ENCODE data around the gene SHPK.

DNA sequence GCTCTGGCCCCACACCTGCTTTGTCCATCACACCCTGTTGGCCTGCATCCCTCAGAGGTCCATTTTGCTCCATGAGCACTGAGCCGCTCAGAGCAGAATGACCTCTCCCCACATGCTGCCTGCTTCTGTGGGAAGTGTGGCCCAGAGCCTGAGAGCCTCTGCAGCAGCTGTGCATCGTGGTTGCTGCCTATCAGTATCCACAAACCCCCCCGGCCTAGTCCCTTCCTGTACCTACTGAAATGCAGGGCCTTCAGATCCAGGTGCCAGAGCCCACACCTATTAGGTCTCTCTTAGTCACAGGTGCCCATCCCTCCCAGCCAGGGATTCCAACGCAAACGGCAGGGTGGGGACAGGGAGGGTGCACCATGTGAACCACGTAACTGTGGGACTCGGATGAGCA is 61.8 kb downstream of the SHPK start:
- TF ChIP-seq JUND (IDR thresholded peaks at IDR 0.05) (no peak), POLR2A (IDR thresholded peaks at IDR 0.05; ENCODE audit: borderline replicate concordance, extremely low read depth, insufficient read depth, insufficient read length) (no peak)

Measured in HCT116 (cell line).